Neural progenitor cell (in vitro differentiated cells): ENCODE measurements around the gene CPNE2. TPM values are rescaled to one million over a fixed set of nuclear protein-coding genes. Genes with fewer than 3 reads are reported as not detected.

Source experiments
- DNase-seq: peaks from one replicate; pipeline ENCODE4 v3.0.0-alpha.2; 2016; ENCODE audit warnings: low spot score
- H2AFZ ChIP-seq: fragments of 200-600 bp; sonication (generic); replicated peaks from 2 replicates; pipeline ENCODE4 v1.6.1; 2016; ENCODE audit warnings: antibody characterized with exemption
- H3F3A ChIP-seq: fragments of 200-600 bp; sonication (generic); 2 replicates; pipeline ENCODE4 v1.6.1; 2016; ENCODE audit warnings: antibody characterized with exemption, low read depth
- H3K27ac ChIP-seq: fragments of 200-600 bp; sonication (generic); 2 replicates; pipeline ENCODE4 v1.5.1; 2016; ENCODE audit warnings: mild to moderate bottlenecking
- H3K27me3 ChIP-seq: fragments of 200-600 bp; sonication (generic); 2 replicates; pipeline ENCODE4 v1.6.1; 2016; ENCODE audit warnings: mild to moderate bottlenecking, moderate library complexity
- H3K36me3 ChIP-seq: fragments of 200-600 bp; sonication (generic); 2 replicates; pipeline ENCODE4 v1.5.1; 2016
- H3K4me1 ChIP-seq: fragments of 200-600 bp; sonication (generic); 2 replicates; pipeline ENCODE4 v1.6.1; 2016; ENCODE audit warnings: mixed run types
- H3K4me2 ChIP-seq: fragments of 200-600 bp; sonication (generic); 2 replicates; pipeline ENCODE4 v1.6.1; 2016
- H3K4me3 ChIP-seq: fragments of 200-600 bp; sonication (generic); 2 replicates; pipeline ENCODE4 v1.5.1; 2016
- H3K79me2 ChIP-seq: fragments of 200-600 bp; sonication (generic); 2 replicates; pipeline ENCODE4 v1.6.1; 2016; ENCODE audit warnings: low read depth
- H3K9ac ChIP-seq: fragments of 200-600 bp; sonication (generic); 2 replicates; pipeline ENCODE4 v1.6.1; 2016
- H3K9me3 ChIP-seq: fragments of 200-600 bp; sonication (generic); 2 replicates; pipeline ENCODE4 v1.5.1; 2016; ENCODE audit warnings: low read depth
- H4K20me1 ChIP-seq: fragments of 200-600 bp; sonication (generic); 2 replicates; pipeline ENCODE4 v1.6.1; 2016; ENCODE audit warnings: low read depth
- H3K27ac Mint-ChIP-seq: 3 replicates; pipeline ENCODE4 v1.8.0; 2021; ENCODE audit warnings: mixed read lengths
- H3K27me3 Mint-ChIP-seq: 2 replicates; pipeline ENCODE4 v1.8.0; 2022; ENCODE audit warnings: low read depth, mild to moderate bottlenecking, inconsistent platforms, moderate library complexity, mixed read lengths; ENCODE audit not compliant: insufficient read depth
- H3K36me3 Mint-ChIP-seq: 3 replicates; pipeline ENCODE4 v1.8.0; 2021; ENCODE audit warnings: mixed read lengths
- H3K4me1 Mint-ChIP-seq: 3 replicates; pipeline ENCODE4 v1.8.0; 2021; ENCODE audit warnings: mixed read lengths
- H3K4me3 Mint-ChIP-seq: 3 replicates; pipeline ENCODE4 v1.8.0; 2021; ENCODE audit warnings: mild to moderate bottlenecking, moderate library complexity, mixed read lengths
- H3K9me3 Mint-ChIP-seq: 3 replicates; pipeline ENCODE4 v1.8.0; 2020; ENCODE audit warnings: mixed read lengths
- EZH2 ChIP-seq: fragments of 200-600 bp; sonication (generic); IDR thresholded peaks from 2 replicates; pipeline ENCODE4 v1.6.1; 2017; ENCODE audit warnings: antibody characterized with exemption, mild to moderate bottlenecking, moderate library complexity
- EZH2phosphoT487 ChIP-seq: fragments of 200-600 bp; sonication (generic); IDR thresholded peaks from 2 replicates; pipeline ENCODE4 v1.6.1; 2017; ENCODE audit warnings: antibody characterized with exemption
- total RNA-seq: library from RNA; depleted of rRNA; stranded (reverse); fragments of >200 nt; gene quantifications from 2 replicates; pipeline ENCODE4 v1.2.3, GENCODE V29; 2015; ENCODE audit warnings: low replicate concordance
- TF ChIP-seq, protein P1 (sequence below): fragments of 200-600 bp; sonication (generic); IDR thresholded peaks from 2 replicates; pipeline ENCODE4 v1.5.1; 2017; ENCODE audit warnings: antibody characterized with exemption, mild to moderate bottlenecking

Gene CPNE2
- total RNA-seq, 1 donor from 2014 or later = 19.8 TPM

DNA sequence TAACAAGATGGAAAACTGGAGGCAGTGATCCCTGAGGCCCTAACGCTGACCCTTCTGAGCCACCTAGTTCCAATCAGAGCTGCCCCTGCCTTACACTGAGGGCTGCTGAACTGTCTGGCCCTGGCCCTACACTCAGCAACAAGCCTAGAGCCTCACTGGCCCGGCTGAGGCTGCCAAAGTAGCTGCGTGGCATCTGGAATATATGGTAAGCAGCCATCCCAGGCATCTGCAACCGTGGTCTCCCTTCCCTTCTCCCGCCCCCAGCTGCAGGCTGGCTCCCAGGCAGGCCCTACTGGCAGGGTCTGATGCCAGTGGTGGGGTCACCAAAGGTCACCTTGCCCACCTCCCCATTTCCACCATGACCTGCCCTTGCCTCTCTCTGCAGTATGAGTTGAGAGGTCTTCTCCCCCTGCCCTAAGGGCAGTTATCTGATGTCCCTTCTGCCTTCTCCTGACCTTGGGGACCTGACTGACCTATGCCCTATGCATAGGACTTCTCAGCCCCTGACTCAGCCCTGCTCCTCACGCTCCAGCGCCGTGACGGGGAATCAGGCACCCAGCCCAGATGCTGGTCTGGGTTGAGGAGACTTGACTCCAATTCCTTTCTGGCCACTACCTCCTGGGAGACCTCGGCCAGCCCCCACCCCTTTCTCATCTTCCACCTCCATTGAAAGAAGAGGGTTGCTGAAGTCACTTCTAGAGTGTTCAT is 45.3 kb downstream of the CPNE2 start:
- TF ChIP-seq EZH2 (no peak), EZH2phosphoT487 (no peak)
- TF ChIP-seq, protein P1, sequence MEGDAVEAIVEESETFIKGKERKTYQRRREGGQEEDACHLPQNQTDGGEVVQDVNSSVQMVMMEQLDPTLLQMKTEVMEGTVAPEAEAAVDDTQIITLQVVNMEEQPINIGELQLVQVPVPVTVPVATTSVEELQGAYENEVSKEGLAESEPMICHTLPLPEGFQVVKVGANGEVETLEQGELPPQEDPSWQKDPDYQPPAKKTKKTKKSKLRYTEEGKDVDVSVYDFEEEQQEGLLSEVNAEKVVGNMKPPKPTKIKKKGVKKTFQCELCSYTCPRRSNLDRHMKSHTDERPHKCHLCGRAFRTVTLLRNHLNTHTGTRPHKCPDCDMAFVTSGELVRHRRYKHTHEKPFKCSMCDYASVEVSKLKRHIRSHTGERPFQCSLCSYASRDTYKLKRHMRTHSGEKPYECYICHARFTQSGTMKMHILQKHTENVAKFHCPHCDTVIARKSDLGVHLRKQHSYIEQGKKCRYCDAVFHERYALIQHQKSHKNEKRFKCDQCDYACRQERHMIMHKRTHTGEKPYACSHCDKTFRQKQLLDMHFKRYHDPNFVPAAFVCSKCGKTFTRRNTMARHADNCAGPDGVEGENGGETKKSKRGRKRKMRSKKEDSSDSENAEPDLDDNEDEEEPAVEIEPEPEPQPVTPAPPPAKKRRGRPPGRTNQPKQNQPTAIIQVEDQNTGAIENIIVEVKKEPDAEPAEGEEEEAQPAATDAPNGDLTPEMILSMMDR = no peak
- no peaks in the 10 kb centered on the region for H3K27me3 Mint-ChIP-seq
- Histone ChIP-seq H3K79me2 (no peaks in the 10 kb centered on the region), H3K4me2 (no peak overlapping the region), H3K4me1 (peaks cover 10% of the 10 kb centered on the region), H3K9ac (no peak overlapping the region), H3K9me3 (no peaks in the 10 kb centered on the region), H3K36me3 (no peaks in the 10 kb centered on the region), H3K27ac (no peak overlapping the region), H3K4me3 (no peak overlapping the region), H3F3A (no peaks in the 10 kb centered on the region), H2AFZ (no peak overlapping the region), H3K27me3 (no peaks in the 10 kb centered on the region), H4K20me1 (no peaks in the 10 kb centered on the region)
- H3K36me3 Mint-ChIP-seq = peaks cover 12% of the 10 kb centered on the region
- H3K4me1 Mint-ChIP-seq = peaks cover 39% of the 10 kb centered on the region
- no peak for DNase-seq
- H3K9me3 Mint-ChIP-seq = no peaks in the 10 kb centered on the region
- no peak overlapping the region for H3K4me3 Mint-ChIP-seq
- peak overlapping the region; percentile 68 for H3K27ac Mint-ChIP-seq

DNA sequence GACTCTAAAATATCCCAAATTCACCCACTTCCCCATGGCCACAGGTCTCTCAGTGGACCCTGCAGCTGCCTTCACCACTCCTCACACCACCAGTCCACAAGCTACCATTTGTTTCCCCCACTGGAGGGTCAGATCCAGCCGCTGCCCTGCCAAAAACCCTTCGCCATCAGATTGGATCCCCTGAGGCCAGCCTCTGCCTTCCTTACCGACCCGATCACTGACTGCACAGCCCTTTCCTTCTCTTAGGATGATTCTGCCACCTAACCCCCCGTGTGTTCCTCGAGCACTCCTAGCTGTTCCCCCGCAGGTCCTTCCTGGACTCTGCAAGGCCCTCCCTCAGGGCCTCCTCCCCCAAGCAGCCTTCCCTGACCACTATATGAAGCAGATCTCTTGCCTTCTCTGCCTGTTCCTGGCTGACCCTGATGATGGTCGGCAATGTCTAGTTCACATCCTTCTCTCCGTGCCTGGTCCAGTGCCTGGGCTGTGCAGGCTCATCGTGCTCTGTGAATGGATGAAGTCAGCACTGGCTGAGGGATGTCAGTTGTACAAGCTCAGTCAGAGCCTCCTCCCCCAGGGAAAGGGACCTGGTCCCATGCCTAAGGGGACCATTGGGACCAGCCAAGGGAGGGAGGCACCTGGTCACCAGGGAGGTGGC is 46.0 kb downstream of the CPNE2 start:
- no peak for DNase-seq
- Mint-ChIP-seq H3K4me3 (no peak overlapping the region), H3K36me3 (peaks cover 12% of the 10 kb centered on the region), H3K4me1 (peaks cover 39% of the 10 kb centered on the region), H3K27me3 (no peaks in the 10 kb centered on the region), H3K9me3 (no peaks in the 10 kb centered on the region), H3K27ac (peak overlapping the region; percentile 68)
- H3K27me3 ChIP-seq = no peaks in the 10 kb centered on the region
- no peak overlapping the region for H2AFZ ChIP-seq
- H3K79me2 ChIP-seq = no peaks in the 10 kb centered on the region
- peaks cover 4% of the 10 kb centered on the region for H3K4me1 ChIP-seq
- H3K4me3 ChIP-seq = no peak overlapping the region
- H3K9ac ChIP-seq = no peak overlapping the region
- TF ChIP-seq, protein P1 = no peak
- no peak for TF ChIP-seq EZH2
- TF ChIP-seq EZH2phosphoT487 = no peak
- no peaks in the 10 kb centered on the region for H3F3A ChIP-seq
- no peak overlapping the region for H3K27ac ChIP-seq
- no peaks in the 10 kb centered on the region for H3K9me3 ChIP-seq
- no peak overlapping the region for H3K4me2 ChIP-seq
- no peaks in the 10 kb centered on the region for H4K20me1 ChIP-seq
- H3K36me3 ChIP-seq = no peaks in the 10 kb centered on the region

DNA sequence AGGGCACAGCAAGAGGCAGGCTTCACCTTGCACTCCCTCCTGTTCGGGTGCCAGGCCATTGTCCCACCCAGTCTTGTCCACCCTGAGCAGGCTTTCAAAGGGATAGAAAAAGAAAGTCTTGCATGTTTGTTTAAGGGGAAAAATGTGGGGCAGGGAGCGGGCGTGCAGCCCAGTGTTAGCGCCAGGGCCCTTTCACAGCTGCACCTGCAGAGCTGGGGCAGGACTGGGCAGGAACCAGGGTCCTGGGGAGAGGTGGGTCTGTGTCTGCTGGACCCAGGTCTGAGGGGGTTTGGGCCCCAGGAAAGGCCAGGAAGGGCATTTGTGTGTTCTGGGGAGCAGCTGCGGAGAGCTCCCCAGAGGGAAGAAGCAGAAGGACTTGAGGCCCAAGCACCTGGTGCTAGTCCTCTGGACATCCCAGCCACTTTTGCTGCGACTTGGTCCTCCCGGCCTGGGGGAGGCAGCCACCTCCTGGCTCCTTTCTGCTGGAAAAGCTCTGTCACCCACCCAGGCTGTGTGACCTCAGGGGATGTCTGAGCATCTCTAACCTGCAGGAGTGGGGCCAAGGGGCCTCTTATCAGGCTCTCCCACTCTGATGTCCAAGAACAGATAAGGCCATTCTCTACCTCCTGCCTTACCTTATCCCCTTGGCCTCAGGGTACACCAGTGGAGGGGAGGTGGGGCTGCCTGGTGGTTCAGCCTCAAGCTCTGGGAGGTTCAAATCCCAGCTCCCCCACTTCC is 48.7 kb downstream of the CPNE2 start:
- Mint-ChIP-seq H3K4me1 (peaks cover 43% of the 10 kb centered on the region), H3K27ac (no peak overlapping the region), H3K9me3 (no peaks in the 10 kb centered on the region), H3K36me3 (peaks cover 17% of the 10 kb centered on the region), H3K27me3 (no peaks in the 10 kb centered on the region), H3K4me3 (no peak overlapping the region)
- Histone ChIP-seq H3K9ac (no peak overlapping the region), H3K27ac (no peak overlapping the region), H2AFZ (no peak overlapping the region), H3K4me3 (no peak overlapping the region), H4K20me1 (no peaks in the 10 kb centered on the region), H3K27me3 (no peaks in the 10 kb centered on the region), H3K9me3 (no peaks in the 10 kb centered on the region), H3K36me3 (no peaks in the 10 kb centered on the region), H3K4me1 (peaks cover 9% of the 10 kb centered on the region), H3K4me2 (no peak overlapping the region), H3K79me2 (no peaks in the 10 kb centered on the region), H3F3A (peaks cover 3% of the 10 kb centered on the region)
- TF ChIP-seq, protein P1 = no peak
- no peak for TF ChIP-seq EZH2phosphoT487
- TF ChIP-seq EZH2 = no peak
- no peak for DNase-seq
